ELF-1 (cell line): ENCODE measurements around the gene SPATA2L.
A peak's percentile ranks its signal among the peaks of the same experiment; 100 is the strongest.

Source experiments
- DNase-seq: peaks from one replicate; pipeline ENCODE4 v3.0.0-alpha.2; 2016; ENCODE audit warnings: low read depth, low spot score

SPATA2L gene

DNA sequence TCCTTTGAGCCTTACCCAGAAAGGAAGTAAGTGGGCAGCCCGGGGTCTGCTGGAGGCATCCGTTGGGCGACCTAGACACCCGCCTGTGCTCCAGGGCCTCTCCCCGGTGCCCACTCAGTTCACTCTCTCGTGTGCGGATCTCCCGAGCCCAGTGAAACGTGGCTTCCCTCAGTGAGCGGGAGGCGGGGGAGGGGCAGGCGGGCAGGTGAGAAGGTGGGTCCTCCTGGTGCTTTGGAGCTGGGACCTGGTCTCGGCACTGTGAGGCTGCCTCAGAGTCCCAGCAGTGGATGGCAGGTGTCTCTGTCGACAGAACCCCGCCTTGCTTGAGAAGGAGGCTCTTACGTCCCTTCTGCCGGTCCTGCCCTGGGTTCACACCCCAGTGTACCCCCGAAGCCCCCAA, 27.8 kb upstream of the SPATA2L start:
- no peak for DNase-seq

DNA sequence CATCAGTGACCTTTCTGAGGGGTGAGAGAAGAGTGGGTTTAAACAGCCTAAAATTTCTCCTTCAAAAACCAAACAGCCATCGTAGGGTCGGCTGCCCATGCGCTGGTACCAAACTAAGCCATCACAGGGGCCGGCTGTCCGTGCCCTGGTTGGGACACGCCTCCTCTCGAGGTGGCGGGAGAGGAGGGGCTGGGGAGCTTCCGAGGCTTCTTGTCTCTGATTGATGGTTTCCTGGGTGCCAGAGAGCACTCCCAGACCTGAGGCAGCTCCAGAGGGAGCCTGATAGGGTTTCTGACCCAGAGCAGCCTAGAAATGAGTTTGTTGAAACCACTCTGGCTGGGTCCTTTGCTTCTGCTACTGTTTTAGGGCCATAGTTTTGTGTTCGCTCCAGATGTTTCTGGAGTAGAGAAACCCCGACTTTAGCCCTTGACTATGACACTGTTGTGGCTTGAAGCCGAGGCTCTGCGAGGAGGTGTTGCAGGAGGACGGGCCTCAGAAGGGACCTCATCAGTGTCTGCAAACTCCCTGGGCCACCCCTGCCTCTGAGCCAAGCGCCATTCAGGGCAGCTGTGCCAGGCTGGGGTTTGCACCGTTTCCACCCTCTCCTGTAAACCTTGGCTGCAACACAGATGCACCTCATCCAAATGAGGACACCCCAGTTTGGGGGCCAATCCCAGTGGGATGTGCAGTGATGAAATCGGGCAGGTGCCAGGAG, 26.1 kb upstream of the SPATA2L start:
- no peak for DNase-seq

DNA sequence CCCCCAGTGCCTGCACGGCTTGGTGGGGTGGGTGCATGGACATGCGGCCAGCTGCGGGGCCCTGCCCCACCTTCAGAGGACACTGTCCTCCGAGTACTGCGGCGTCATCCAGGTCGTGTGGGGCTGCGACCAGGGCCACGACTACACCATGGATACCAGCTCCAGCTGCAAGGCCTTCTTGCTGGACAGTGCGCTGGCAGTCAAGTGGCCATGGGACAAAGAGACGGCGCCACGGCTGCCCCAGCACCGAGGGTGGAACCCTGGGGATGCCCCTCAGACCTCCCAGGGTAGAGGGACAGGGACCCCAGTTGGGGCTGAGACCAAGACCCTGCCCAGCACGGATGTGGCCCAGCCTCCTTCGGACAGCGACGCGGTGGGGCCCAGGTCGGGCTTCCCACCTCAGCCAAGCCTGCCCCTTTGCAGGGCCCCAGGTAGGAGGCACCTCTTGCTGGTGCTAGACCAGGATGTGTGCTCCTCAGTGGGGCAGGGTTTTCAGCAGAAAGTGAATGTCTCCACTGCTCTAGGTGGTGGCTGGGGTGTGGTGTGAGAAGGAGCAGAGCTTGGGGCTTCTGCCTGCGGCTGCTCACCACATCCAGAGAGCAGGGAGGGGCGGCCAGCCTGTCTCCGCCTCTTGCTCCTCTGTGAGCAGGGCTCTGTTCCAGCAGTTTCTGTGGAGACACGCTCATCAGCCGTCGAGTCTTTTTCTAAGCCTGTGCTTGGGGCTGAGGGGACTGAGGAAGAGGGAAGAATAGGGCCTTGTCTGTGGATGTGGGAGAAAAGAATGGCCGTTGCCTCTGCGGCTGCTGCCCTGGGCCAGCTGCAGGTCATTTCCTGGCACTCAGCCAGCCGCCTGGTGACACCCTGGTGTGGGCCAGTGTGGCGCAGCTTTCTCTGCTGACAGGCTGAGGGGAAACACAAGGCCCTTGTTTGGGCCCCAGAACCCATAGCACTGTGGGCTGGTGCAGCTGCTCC, 22.1 kb upstream of the SPATA2L start:
- no peak for DNase-seq

DNA sequence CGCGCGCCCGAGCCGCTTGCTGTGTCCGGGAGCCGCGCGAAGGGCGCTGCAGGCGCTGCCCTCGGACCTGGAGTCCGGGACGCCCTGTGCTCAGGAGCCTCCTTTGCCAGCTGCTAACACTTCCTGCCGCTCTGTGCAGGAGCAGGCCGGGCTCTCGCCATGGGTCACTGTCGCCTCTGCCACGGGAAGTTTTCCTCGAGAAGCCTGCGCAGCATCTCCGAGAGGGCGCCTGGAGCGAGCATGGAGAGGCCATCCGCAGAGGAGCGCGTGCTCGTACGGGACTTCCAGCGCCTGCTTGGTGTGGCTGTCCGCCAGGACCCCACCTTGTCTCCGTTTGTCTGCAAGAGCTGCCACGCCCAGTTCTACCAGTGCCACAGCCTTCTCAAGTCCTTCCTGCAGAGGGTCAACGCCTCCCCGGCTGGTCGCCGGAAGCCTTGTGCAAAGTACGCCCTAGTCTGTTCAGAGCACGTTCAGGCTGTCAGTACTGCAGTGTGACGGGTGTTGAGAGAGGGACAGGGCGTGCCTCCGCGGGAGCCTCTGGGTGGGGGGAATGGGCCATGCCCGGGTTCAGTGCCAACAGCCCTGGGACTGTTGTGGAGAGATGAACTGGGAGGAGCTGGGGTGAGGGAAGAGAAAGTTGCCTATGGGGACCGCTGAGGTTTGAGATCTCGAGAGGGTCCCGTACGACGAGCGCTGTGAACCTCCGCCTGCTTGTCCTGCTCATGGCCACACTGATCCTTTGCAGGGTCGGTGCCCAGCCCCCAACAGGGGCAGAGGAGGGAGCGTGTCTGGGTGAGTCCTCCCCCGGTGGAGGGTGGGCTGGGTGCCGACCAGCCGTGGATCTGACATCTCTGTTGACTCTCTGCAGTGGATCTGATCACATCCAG, 21.1 kb upstream of the SPATA2L start:
- peak; percentile 69 for DNase-seq

DNA sequence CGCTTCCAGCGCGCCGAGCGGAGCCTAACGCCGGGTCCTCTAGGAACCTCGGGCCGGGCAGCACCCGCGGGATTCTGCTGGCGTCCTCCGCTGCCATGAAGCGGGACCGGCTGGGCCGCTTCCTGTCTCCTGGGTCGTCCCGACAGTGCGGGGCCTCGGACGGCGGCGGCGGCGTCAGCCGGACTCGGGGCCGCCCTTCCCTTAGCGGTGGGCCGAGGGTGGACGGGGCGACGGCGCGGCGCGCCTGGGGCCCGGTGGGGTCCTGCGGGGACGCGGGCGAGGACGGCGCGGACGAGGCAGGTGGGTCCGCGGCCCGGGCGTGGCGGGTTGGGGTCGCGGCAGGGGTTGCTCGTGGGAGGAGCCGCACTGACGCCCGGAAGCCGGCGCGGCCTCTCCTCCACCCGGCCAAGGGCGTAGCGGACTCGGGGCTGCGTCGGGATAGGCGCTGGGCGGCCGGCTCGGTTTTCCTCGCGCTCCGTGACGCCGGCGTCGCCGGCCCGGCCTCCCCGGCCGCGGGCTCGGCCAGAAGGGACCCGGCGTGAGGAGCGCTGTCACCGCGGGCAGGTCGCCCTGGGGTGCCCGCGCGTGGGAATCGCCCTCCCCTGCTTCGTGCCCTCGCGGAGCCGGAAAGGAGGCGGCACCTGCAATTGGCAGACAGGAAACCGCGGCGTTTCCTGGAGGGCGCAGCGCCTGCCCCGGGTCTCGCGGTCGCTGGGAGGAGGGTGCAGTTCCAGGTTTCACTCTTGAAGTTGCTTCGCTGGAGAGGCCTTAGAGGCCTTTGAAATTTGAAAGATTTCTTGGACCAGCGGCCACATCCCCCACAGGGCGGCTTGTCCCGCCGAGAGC, 20.3 kb upstream of the SPATA2L start:
- DNase-seq: peak; percentile 53

DNA sequence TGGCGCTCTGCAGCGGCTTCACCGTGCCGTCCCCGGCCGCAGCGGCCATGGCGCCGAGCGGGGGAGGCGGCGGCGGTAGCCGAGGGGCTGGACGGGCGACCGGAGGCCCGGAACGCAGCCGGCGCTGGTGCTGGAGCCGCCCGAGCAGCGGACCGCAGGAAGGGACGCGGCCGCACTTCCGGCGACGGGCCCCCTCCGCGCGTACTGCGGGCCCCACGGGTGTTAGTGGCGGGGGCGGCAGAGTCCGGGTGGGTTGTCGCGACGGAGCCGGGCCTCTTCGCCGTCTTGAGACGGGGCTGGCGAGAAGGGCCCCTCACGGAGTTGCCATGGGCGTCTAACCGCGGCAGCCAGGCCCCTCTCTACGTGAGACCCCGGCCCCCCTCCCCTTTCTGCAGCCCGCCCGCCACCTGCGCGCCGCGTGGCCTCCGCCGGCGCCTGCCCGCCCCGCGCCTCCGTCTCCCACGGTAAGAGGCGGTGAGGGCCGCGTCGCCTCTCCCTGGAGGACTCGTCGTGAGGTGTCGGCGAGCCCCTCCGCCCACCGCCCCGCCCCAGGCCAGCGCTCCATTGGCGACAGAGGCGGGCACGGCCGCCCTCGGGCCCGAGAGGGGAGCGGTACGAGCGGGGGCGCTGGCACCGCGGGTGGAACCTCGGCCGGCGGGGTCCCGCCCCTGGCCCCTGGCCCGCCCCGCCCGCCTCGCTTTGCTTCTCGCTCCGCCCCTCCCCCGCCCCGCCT, 19.5 kb upstream of the SPATA2L start, which contains the start of the genes VPS9D1 and ZNF276:
TSS of gene VPS9D1 (minus strand) at position 86 of the 733 bp plus-strand sequence. CDS start at position 49, 37 bp downstream.
TSS of gene ZNF276 (plus strand) at position 725 of the 733 bp plus-strand sequence. CDS start 104 bp downstream, outside the sequence.
- DNase-seq: peak; percentile 79

DNA sequence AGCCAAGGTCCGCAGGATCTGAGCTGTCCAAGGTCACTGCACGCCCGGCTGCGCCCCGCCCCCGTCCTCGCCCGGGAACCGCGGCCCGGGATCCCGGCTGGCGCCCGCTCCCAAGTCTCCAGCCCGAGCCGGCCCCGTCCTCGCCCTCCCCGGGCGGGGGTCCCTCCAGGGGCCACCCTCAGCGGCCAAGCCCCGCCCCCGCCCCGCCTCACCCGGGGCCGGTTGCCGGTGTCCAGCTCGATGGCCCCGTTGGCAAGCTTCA, 19.0 kb upstream of the SPATA2L start:
- no peak for DNase-seq

DNA sequence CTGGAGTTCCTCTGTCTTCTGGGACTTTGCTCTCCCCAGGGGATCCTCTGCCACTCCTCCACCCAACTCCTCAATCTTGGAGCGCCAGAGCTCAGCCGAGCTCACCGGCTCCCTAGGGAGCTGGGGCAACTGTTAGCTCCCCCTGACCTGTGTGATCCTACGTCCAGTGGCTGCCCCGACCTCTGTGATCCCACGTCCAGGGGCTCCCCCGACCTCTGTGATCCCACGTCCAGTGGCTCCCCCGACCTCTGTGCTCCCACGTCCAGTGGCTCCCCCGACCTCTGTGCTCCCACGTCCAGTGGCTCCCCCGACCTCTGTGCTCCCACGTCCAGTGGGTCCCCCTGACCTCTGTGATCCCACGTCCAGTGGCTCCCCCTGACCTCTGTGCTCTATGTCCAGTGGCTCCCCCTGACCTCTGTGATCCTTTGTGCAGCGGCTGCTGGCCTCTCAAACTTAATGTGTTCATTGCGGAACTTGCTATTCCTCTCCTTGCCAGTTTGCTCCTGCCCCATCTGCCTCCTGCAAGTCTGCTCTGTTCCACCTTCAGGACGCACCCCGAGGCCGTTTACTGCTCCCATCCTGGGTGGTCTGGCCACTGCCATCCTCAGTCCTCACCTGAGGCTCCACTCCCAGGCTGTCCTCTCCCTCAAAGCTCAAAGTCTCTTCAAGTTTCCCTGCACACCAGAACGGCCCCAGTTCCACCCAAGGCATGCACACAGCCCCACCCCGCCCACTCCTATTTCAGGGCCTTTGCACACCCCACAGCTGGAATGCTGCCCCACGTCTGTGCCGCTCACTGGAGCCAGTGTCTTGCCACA, 16.4 kb upstream of the SPATA2L start:
- no peak for DNase-seq

DNA sequence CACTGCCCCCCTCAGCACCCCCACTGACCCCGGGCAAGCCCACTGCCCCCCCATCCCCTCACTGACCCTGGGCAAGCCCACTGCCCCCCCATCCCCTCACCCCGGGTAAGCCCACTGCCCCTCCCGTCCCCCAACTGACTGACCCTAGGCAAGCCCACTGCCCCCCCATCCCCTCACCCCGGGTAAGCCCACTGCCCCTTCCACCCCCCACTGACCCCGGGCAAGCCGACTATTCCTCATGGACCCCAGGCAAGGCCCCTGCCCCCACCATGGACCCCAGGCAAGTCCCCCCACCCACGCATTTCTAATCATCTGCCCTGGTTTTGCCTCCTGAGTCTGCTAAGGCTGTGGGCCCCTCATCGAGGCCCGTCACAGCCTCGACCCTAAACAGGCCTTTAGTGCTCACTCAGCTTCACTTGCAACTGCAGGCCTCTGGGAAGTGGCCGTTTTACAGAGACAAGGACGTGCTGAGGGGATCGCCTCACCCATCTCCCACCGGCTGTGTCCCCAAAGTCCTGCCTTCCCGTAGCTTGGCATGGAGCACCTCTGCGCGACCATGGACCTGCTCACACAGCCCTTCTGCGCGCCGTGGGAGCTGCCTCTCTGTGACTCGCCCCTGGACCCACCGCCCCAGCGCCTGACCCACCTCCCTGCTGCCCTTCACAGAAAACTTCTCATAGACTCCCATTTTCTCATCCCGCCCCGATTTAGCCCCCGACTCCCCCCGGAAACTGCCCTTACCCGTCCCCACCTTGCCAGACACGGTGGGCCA, 15.6 kb upstream of the SPATA2L start:
- no peak for DNase-seq

DNA sequence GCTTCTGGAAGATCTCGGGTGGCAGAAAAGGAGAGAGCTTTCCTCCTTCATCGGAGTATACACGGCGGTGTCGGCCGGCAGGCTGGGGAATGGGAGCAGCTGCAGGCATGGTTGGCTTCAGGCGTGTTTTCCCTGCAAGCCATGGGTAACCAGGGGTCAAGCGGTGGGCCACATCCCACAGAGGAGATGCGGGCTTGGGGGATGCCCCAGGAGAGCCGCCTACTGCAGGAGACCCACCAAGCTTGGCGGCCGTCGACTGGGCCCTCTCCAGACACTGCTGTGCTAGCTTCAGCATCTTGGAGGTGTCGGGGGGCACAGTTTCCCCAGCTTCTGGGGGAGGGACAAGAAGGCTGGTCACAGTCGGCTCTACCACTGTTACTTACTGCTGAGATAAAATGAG, 15.0 kb upstream of the SPATA2L start:
- DNase-seq: no peak

DNA sequence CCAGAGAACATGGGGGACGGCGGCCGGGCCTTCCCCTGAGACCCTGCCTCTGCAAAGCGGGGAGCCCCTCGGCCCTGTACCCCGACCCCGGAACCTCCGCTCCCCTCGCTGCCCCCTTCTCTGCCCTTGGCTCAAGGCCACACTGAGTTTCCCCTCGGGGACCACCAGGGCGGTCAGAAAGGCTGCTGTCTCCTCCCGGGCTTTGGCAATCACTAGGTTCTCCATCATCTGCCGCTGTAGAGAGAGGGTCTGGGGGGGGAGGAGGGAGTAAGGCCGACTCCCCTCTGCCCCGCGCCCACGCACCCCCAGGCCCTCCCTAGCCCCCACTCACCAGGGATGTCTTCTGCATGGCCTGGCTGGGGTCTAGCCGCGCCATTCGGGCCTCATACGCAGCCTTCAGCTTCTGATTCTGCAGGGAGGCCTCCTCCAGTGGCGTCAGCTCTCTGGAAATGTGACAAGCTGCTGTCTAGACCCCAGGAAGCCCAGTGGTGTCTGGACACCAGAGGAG, 10.8 kb upstream of the SPATA2L start:
- no peak for DNase-seq

DNA sequence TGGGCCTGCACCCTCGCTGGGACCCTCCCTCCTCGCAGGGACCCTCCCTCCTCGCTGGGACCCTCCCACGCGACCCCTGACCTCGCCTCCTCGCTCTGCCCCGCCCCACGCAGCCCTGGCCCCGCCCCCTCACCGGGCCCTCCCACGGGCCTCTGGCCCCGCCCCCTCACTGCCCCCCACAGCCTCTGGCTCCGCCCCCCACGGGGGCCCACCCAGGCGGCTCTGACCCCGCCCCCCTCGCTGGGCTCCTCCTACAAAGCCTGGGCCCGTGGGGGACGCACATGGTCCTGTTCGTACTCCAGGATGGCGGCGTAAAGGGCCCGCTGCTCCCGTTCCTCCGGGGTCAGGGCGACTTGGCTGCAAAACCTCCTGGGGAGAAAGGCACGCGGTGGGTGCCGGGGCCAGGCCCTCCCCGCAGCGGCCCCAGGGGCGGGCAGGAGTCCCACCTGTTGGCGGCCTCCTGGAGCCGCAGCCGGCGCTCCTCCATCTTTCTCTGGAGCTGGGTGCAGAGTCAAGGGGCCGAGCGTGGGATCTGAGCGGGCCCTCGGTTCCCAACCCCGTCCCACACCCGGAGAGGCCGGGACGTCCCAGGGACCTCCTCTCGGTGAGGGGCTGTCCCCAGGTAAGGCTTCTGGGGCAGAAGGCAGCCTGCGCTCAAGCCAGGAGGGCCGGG, 10.2 kb upstream of the SPATA2L start:
- peak; percentile 48 for DNase-seq

DNA sequence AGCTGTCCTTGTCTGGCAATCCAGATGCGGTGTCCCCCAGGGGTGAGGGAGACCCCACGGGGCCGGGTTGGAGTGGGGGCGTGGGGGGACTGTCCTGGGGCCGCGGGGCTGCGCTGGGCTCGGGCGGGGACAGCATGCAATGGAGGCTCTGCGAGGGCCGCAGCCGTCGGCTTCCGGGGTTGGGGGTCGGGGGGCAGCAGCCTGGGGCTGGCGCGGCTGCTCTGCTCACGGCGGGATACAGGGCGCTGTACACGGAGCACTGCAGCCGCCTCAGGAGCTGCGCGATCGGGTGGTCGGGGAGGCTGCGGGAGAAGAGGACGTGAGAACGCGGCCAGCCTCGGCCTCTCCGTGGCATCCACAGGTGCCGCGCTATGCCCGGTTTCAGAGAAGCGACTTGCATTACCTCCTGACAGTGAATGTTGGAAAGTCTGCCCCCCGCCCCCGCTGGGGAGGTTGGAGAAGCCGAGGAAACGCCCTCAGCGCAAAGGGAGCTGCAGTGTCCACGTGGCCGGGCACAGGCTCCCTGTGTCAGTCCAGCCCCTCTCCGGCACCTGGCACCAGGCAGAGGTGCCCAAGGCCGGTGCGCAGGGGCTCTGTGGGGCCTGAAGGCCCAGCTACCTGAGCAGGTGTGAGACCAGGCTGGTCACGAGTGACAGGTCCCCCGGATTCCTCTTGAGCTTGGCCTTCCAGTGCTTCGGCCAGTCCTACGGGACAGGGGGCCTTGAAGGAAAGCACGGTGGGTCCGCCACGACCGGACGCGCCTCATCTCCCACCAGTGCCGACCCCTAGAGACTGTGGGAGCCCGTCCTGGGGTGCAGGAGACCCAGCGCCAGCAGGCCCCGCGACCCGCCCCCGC, 9.4 kb upstream of the SPATA2L start:
- DNase-seq: peak; percentile 54

DNA sequence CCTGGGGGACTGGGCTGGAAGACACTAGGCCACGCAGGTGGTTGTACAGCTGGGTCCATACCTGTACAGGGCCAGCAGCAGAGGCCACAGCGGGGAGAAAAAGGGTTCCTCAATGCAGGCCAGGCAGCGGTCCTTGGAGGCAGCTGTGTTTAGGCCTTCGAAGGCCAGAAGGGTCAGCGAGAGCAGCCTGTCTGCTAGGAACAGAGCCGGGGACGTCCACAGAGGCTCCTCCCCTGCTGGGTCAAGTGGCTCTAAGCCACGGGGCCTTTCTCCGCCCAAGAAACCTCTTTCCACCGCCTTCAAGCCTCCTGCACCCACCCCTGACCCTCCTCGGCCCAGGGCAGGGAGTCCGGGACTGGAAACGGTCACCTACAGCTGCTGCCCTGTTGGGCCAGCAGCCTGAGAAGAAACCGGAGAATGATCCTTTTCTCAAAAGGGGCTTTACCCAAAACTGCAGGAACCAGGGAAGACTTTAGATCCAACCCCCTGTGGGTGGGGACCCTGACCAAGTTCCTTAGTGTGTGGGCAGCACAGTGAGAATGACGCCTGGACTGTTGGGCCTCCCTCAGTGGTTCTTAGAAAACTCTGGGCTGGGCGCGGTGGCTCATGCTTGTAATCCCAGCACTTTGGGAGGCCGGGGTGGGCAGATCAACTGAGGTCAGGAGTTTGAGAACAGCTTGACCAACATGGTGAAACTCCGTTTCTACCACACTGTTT, 8.4 kb upstream of the SPATA2L start:
- no peak for DNase-seq

DNA sequence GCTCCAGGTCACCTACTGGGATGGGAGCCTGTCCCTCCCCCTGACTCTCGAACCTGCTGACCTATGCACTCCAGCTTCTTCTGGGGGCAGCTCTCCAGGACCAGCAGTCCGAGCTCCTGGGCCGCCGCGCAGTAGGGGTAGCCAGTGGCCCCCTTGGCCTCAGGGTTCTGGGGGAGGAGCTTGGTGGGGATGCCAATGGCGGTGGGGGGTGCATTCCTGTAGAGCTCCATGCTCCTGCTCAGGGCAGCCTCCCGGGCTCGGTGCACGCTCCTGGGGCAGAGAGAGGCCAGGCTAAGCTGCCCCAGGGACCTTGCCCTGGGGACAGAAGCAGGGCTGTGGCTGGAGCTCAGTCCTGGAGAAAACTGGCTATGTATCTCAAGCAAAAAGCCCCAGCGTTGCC, 7.7 kb upstream of the SPATA2L start:
- peak; percentile 61 for DNase-seq

DNA sequence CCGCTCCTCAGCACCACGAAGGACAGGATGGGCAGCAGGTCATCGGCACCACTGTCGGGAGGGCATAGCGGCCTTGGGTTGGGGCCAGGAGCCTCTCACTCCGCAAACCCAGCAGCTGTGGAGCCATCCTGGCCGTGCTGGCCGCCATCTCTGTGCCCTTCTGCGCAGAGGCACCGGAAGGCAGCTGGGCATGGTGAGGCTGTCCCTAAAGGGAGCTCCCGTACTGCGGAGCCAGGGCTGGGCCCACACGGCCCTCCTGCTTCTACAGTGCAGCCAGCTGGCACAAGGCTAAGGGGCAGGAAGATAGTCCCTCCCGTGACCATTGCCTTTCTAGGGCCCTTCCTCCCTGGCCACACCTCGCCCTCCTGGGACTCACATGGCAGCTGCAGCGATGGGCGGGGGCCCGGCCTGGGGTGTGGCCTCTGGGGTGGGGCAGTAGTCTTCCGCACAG, 7.0 kb upstream of the SPATA2L start:
- DNase-seq: no peak
